Renal cortex interstitium (tissue), 15 donors: ENCODE data around the gene ACOX1. TPM values are rescaled to one million over a fixed set of nuclear protein-coding genes. Genes with fewer than 3 reads are reported as not detected.

Source experiments
- DNase-seq, 11 donors: peaks; one replicate each; pipeline ENCODE4 v3.0.0-alpha.2; 2013; ENCODE audit warnings: low read depth in 9 of 11, low spot score in 4 of 11; ENCODE audit errors: extremely low read depth in 1 of 11
- long read RNA-seq, 16 experiments: transcript quantifications; one replicate each; lab custom pipeline, GENCODE V29; 2026
- polyA plus RNA-seq, 3 donors: library from polyadenylated mRNA; unstranded; fragments of 120-200 nt; gene quantifications; one replicate each; pipeline ENCODE4 v1.2.1, GENCODE V29; 2013; ENCODE audit not compliant: insufficient read length in 3 of 3

The ACOX1 gene
- 10 to 100 TPM; 31.0 to 37.8 (median 32.4) TPM for polyA plus RNA-seq
- long read RNA-seq, donor 1, full-length matches to known transcripts, result 2 of 2 reads
- long read RNA-seq, donor 1, partial matches to known transcripts, result 0 of 2 reads
- long read RNA-seq, donor 1, other reads (novel, unspliced or antisense), result 0 of 2 reads
- long read RNA-seq, donor 2, full-length matches to known transcripts, result 2 of 2 reads
- long read RNA-seq, donor 2, partial matches to known transcripts, result 0 of 2 reads
- long read RNA-seq, donor 2, other reads (novel, unspliced or antisense), result 0 of 2 reads
- long read RNA-seq, donor 3, full-length matches to known transcripts, result 3 of 23 reads
- long read RNA-seq, donor 3, partial matches to known transcripts, result 20 of 23 reads
- long read RNA-seq, donor 3, other reads (novel, unspliced or antisense), result 0 of 23 reads
- long read RNA-seq, donor 4, full-length matches to known transcripts, result 5 of 5 reads
- long read RNA-seq, donor 4, partial matches to known transcripts, result 0 of 5 reads
- long read RNA-seq, donor 4, other reads (novel, unspliced or antisense), result 0 of 5 reads
- long read RNA-seq, donor 5, result 0 reads
- long read RNA-seq, donor 6, full-length matches to known transcripts, result 3 of 16 reads
- long read RNA-seq, donor 6, partial matches to known transcripts, result 13 of 16 reads
- long read RNA-seq, donor 6, other reads (novel, unspliced or antisense), result 0 of 16 reads
- long read RNA-seq, donor 7, full-length matches to known transcripts, result 1 of 71 reads
- long read RNA-seq, donor 7, partial matches to known transcripts, result 42 of 71 reads
- long read RNA-seq, donor 7, other reads (novel, unspliced or antisense), result 28 of 71 reads
- long read RNA-seq, donor 8, result 0 reads
- long read RNA-seq, donor 9, partial matches to known transcripts, result 7 of 8 reads
- long read RNA-seq, donor 9, other reads (novel, unspliced or antisense), result 0 of 8 reads
- long read RNA-seq, donor 10, full-length matches to known transcripts, result 4 of 4 reads
- long read RNA-seq, donor 10, partial matches to known transcripts, result 0 of 4 reads
- long read RNA-seq, donor 10, other reads (novel, unspliced or antisense), result 0 of 4 reads
- long read RNA-seq, donor 11, full-length matches to known transcripts, result 2 of 7 reads
- long read RNA-seq, donor 11, partial matches to known transcripts, result 5 of 7 reads
- long read RNA-seq, donor 11, other reads (novel, unspliced or antisense), result 0 of 7 reads
- long read RNA-seq, donor 12, partial matches to known transcripts, result 0 of 1 reads
- long read RNA-seq, donor 12, other reads (novel, unspliced or antisense), result 0 of 1 reads
- long read RNA-seq, donor 13, result 0 reads
- long read RNA-seq, donor 14, partial matches to known transcripts, result 6 of 6 reads
- long read RNA-seq, donor 14, other reads (novel, unspliced or antisense), result 0 of 6 reads
- long read RNA-seq, donor 15, full-length matches to known transcripts, result 2 of 2 reads
- long read RNA-seq, donor 15, partial matches to known transcripts, result 0 of 2 reads
- long read RNA-seq, donor 15, other reads (novel, unspliced or antisense), result 0 of 2 reads
- long read RNA-seq, donor 16, full-length matches to known transcripts, result 8 of 182 reads
- long read RNA-seq, donor 16, partial matches to known transcripts, result 168 of 182 reads
- long read RNA-seq, donor 16, other reads (novel, unspliced or antisense), result 6 of 182 reads

DNA sequence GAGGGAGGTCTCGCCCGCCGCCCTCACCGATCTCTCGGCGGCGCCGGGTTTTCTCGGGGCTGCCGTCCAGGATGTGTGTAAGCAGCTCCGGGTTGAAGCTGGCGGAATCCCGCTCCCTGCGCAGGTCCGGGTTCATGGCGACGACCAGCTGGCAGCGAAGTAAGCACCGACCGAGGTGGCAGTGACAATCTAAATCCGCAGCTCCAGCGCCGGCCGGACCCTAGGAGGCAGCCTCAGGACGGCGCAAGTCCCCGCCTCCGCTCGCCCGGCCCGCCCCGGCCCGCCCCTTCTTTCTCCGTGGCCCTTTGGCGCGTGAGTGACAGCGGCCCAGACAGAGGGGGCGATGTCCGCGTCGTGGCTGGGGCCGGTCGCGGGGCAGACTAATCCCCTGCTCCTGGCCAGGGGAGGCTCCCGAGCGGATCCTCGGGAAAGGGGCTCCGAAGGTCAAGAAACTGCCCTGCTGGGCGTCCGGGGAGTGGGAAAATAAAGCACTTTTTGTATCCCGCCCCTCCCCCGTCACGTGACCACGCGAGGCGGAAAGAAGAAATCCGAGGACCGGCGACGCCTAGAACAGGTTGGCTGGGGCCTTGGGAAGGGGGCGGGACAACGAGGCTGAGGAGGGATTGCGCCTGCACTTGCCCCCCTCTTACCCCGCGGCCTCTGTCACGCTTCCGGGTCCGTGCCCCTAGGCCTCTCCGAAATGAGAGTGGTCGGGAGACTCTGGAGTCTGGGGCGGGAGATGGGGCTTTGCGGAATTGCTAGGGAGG is at the start of gene ACOX1, which contains the start of gene TEN1:
ACOX1 (minus strand) TSS at position 229 of the 767 bp plus-strand sequence; CDS start at position 136, 93 bp downstream.
TEN1 (plus strand) TSS at position 303 of the 767 bp plus-strand sequence. CDS start 6,953 bp downstream, outside the sequence.
- DNase-seq, result peak; percentile 93 to 98 (median 96)

DNA sequence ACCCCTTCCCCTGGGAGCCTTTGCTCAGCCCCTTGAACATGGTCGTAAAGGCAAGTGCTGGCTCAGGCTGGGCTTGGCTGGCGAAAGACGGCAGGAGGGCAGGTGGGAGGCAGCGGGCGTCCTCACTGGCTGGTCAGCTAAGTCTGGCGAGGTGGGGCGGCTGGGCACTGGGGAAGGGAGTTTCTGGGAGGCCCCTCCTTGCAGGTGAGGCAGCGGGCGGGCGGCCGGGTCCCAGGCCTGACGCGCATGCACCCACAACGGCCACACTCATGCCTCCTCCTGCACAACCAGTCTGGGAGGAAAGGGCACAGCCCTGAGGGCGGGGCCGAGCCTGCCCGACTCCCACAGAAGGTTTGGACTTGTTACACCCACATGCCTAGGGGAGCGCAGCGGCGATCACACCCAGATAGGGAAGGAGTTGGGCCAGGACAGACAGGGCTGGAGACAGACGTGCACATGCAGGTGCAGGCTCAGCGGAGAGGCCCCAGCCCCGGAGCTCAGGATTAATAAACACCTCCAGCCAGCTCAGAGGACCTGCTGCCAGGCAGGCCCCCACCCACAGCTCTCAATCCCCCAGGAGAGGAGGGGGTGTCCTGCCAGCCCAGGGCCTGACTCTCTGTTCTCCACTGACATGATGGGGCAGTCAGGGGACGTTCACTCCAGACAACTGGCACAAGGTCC is 48.3 kb upstream of the ACOX1 start, which contains the start of gene EVPL:
EVPL (minus strand) TSS at position 148 of the 681 bp plus-strand sequence; CDS start at position 40, 108 bp downstream.
- no peak for DNase-seq

DNA sequence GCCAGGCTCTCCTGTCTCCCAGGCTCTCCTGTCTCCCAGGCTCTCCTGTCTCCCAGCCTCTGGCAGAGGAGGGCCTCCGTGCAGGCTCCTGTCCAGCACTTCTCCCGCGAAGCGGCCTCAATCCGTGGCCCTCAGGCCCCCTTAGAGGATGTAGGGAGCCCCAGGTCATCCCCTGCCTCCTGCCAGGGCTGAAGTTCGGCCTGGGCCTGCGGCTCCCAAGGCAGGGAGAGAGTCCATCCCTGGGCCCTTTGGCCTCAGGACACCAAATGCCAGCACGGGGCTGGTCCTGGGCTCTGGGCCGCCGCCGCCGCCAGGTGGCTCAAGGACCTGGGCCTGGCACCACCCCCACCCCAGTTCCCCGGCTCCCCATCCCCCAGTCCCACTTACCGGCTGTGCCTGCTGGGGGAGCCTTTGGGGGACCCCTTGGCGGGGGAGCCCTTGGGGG is 47.8 kb upstream of the ACOX1 start:
- DNase-seq, result no peak

DNA sequence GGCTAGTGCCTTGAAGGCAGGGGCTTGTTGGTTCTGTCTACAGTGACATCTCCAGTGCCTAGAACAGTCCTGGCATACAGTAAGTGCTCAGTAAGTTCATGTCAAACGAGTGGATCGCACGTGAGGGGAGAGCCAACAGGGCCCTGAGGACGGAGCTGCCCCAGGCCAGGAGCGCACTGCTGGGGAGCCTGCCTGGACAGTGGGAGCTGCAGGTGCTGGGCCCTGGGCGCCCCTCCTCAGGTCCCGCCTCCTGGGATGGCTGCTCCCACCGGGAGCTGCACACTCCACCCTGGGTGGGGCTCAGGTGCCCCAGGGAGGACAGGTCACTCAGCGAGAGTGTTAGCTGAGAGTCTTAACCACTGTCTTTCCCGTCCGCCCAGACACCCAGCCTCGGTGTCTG is 46.3 kb upstream of the ACOX1 start:
- no peak for DNase-seq

DNA sequence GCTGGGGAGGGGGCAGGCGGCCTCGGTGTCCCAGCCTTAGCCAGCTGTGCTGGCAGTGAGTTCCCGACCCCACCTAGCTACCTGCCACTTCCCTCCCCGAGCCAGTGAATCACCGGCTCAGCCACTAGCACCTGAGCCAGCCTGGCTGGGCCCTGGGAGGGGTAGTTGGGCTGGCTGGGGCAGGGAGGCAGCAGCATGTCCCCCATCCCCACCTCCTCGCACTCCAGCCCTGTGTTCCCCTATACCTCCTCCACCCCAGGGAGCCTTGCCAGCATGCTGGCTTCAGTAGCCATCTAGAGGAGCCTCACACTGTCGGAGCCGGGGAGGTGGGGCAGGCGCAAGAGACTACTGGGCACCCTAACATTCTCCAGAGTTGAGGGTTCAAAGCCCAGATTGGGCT is 45.4 kb upstream of the ACOX1 start:
- no peak for DNase-seq

DNA sequence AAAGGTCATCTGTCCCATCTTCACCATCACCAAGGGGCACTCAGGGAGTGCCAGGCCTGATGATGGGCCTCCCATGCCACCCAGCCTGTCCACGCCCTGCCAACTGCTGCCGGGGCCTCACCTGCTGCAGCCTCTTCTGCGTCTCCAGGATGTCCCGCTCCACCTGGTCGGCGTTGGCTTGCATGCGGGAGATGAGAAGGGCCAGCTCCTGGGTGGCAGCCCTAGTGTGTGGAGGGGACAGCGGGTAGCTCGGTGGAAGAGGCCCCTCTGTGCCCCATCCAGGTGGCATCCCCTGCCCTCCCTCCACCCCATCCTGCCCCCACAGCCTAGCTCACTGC is 44.9 kb upstream of the ACOX1 start:
- DNase-seq, result no peak

DNA sequence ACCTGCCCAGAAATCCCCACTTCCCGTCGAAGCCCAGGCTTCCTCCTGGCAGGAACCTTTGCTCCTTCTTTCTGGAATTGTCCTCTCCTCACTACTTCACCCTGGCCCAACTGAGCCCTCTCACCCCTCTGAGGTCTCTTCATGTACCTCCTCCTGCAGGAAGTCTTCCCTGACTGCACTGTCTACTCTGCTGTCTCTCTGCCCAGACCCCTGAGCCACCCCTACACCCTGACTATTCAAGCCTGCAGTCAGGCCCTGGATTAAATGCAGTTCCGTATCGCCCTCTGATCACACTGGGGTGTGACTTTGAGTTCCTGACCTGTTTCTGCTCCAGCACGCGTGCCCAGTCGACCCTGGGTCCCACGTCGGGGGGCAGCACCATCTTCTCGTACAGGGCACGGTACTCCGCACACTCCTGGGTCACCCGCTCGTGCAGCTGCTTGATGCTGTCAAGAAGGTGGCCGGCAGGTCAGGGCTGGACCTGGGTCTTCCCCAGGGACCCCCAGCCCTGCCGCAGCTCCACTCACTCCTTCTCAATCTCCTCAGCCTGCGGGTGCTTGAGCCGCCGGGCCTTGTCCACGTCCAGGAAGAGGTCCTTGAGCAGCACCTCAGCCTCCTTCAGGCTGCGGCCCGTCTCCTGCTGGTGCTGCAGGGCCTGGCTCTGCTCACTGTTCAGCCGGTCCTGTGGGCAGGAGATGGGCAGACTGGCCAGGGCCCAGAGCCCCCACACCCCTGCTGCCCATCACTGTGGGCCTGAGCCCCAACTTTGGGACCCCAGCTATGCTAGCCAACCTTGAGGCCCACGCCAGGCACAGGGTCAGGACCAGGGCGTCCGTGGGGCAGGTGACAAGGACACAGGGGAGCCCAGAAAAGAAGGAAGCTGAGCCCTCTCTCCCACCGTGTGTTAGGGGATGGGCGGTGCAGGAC is 44.3 kb upstream of the ACOX1 start:
- no peak for DNase-seq

DNA sequence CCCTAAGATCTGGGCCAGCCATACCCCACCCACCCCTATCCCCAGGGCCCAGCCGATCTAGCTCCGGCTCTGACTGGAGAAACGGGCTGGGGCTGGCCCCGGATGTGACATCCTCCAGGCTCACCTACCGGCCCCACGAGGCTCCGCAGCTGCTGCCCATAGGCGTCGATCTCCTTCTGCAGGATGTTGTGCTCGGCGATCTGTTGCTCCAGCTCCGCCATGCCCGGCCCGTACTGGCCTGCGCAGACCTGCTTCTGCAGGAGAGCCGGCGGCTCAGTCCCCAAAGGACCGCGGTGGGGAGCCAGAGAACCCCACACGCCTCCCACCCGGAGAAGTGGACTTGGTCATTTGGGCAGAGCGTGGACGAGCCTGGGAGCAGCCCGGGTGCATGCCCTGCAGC is 43.3 kb upstream of the ACOX1 start:
- no peak for DNase-seq

DNA sequence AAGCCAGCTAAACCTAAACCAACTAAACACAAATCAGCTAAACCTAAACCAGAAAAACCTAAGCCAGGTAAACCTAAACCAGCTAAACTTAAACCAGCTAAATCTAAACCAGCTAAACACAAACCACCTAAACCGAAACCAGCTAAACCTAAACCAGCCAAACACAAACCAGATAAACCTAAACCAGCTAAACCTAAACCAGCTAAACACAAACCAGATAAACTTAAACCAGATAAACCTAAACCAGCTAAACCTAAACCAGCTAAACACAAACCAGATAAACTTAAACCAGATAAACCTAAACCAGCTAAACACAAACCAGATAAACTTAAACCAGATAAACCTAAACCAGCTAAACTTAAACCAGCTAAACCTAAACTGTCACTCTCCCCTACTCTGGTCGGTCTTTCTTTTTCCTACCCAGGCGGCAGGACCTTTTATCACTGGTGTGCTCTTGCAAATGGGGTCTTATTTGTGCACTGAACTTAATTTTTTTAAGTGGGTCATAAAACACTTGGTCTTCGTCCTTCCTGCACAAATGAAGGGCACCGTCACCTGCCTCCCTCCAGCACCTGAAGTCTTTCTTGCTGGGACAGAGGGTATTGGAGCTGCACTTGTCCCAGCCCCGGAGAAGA is 41.0 kb upstream of the ACOX1 start:
- DNase-seq, result no peak

DNA sequence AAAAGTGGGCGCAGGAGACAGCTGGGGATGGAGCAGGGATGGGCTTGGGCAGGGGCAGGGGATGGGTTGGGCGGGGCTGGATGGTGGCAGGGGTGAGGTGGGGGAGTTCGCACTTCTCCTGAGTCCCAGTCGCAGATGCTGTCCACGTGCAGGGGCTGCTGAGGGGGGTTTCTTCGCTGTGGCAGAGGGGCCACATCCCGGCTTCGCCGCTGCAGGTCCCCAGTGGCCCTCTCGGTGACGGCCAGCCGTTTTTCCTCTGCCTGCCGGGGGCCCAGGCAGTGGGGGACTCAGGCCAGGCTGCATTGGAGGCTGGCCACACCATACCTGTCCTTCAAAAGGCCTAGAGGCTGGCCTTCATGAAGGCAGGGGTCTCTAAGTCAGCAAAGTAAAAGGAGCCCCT is 39.8 kb upstream of the ACOX1 start:
- no peak for DNase-seq

DNA sequence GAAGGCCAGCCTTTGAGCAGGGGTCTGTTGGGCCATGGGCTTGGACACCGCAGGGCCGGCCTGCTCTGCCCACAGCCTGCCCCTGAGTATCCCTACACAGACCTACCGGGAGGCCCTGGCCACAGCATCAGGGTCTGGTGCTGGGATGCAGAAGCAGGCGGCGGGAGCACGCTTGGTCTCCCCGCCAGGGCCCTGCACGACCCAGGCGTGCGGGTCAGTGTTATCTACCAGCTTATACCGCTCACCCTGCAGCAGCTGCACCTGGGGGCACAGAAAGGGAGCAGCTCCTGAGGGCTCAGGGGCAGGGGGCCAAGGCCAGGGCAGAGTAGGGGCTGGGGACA is 39.3 kb upstream of the ACOX1 start:
- DNase-seq, result no peak

DNA sequence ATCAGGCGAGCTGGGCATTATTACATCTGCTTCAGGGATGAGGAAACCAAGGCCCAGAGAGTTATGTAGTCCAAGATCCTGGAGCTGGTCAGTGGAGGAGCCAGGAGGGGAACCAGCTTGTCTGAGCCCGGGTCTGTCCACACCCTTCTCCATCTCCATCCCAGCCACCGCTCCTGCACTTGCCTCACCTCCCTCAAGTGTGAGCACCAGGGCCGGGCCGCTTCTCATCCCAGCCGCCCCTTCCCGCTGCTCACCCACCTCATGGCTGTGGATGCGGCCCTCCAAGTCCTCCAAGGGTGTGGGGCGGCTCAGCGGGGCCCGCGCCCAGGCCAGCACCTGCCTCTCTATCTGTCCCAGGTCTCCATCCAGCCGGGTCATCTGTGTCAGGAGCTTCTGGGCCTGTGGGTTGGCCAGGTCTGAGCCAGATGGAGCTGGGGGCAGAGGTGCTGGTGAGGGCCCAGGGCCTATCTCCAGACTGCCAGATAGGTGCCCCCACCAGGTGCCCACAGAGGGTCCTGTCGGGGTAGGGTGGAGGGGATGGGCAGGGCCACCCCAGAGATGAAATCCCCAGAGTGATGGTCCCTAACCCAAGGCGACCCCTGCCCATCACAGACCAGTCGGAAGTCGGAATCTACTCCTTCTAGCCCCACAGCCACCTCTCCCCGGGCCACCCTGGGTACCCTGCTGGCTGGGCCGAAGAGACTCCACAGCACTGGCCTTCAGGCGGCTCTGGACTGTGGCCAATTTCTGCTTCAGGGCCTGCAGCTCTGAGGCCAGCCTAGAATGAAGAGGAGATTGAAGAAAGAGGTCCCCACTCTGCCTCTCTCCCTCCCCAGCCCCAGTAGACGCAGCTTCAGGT is 38.7 kb upstream of the ACOX1 start:
- DNase-seq, result no peak

DNA sequence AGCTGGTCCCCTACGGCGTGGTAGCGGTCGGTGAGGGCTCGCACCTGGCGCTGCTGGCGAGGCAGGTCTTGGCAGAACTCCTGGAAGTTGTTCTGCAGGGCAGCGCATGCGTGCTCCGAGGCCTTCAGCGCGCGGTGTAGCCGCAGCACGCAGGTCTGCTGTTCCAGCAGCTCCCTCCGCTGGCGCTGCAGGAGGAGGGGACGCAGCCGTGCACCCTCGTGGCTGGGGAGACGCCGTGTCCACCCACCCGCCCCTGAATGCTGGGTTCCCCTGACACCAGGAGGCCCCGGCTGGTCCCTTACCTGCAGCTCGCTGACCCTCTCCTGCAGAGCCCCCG is 35.9 kb upstream of the ACOX1 start:
- no peak for DNase-seq

DNA sequence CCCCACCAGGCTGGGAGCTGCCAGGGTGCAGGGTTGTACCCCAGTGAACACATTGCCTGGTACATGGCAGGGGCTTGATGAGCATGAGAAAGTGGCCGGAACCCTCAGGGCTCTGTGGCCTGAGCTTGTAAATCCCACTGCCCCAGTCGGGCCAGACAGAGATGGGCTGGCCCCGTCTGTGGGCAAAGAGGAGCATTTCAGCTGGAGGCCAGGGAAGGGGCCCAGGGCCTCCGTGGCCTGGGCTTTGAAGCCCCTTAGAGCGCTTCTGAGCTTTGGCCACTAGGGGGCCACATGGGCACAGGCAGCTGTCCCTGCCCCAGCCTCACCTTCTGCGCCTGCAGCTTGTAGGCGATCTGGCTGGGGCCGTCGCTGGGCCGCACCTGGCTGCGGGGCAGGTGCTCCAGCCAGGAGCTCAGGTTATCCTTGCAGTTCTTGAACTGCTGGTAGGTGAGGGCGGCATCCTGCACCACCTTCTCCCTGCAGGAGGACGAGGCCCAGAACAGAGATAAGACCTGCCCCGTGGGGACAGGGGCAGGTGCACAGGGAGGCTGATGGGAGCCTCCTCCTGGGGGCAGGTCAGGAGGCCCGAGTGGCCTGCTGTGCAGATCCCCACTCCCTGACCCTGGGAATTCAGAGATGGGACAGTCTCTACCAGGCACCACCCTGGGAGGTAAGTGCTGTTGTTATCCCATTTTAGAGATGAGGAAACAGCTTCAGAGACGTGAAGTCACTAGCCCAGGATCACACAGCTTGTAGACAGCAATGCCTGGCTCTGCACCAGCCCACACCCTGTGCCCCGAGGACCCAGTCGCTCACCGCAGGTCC is 35.3 kb upstream of the ACOX1 start:
- peak in 3 of 11 donors; percentile 52 to 72 (median 62) for DNase-seq
